Retinal pigment epithelial cell (primary cell): ENCODE data around the gene LNPEP.

Experiments used
- DNase-seq: peaks from one replicate; pipeline ENCODE4 v3.0.0-alpha.2; 2010; ENCODE audit warnings: low read depth
- H3K4me3 ChIP-seq: 2 replicates; pipeline ENCODE4 v1.5.1; 2011; ENCODE audit warnings: mild to moderate bottlenecking, low read length, control low read depth, moderate library complexity
- CTCF ChIP-seq: conservative IDR thresholded peaks from 2 replicates; pipeline ENCODE4 v1.5.1; 2011; ENCODE audit warnings: low read depth, low read length, control low read depth, inconsistent platforms

The LNPEP gene

GRCh38 chr5:96961053-96961452, 25.2 kb downstream of the LNPEP start:
- DNase-seq, result no peak

GRCh38 chr5:96962540-96962991, 26.7 kb downstream of the LNPEP start:
- H3K4me3 ChIP-seq, result no peak overlapping the region
- no peak for TF ChIP-seq CTCF
- no peak for DNase-seq

More at GRCh38 chr5:96961053-96961452, 25.2 kb downstream of the LNPEP start:
- TF ChIP-seq CTCF, result no peak
- H3K4me3 ChIP-seq, result no peak overlapping the region

- no peak for DNase-seq
- TF ChIP-seq CTCF, result no peak
- no peak overlapping the region for H3K4me3 ChIP-seq
Measured at GRCh38 chr5:96963267-96963666, 27.4 kb downstream of the LNPEP start.

GRCh38 chr5:96966801-96967200, 30.9 kb downstream of the LNPEP start:
- no peak overlapping the region for H3K4me3 ChIP-seq
- DNase-seq, result no peak
- TF ChIP-seq CTCF, result no peak

- H3K4me3 ChIP-seq, result no peak overlapping the region
- DNase-seq, result no peak
- no peak for TF ChIP-seq CTCF
Measured at GRCh38 chr5:96967400-96967799, 31.5 kb downstream of the LNPEP start.

GRCh38 chr5:96968074-96968473, 32.2 kb downstream of the LNPEP start:
- TF ChIP-seq CTCF, result no peak
- peak; percentile 94 for DNase-seq

GRCh38 chr5:96968614-96969013, 32.7 kb downstream of the LNPEP start:
- no peak for TF ChIP-seq CTCF
- DNase-seq, result peak; percentile 48
- peak overlapping the region; percentile 8 for H3K4me3 ChIP-seq

More at GRCh38 chr5:96968074-96968473, 32.2 kb downstream of the LNPEP start:
- no peak overlapping the region for H3K4me3 ChIP-seq
